Small intestine (tissue), 7 donors: ENCODE data around the gene SLC7A9. TPM values are rescaled to one million over a fixed set of nuclear protein-coding genes. Genes with fewer than 3 reads are reported as not detected.

ENCODE experiments used
- DNase-seq, 2 donors: peaks; one replicate each; pipeline versions ENCODE4 v3.0.0 to v3.0.0-alpha.2; 2013
- FAIRE-seq: peaks from 2 replicates; lab custom pipeline; 2012; peaks lifted over from hg19 to GRCh38; lab: Jason Lieb, UNC
- H3K27ac ChIP-seq, 3 donors: one replicate each; pipeline ENCODE4 v1.5.1; 2013; ENCODE audit warnings: low read length in 2 of 3, mild to moderate bottlenecking in 2 of 3, control low read depth in 1 of 3, inconsistent platforms in 1 of 3, low read depth in 1 of 3, moderate library complexity in 1 of 3
- H3K27me3 ChIP-seq, 3 donors: one replicate each; pipeline ENCODE4 v1.6.1; 2013; ENCODE audit warnings: low read length in 3 of 3, inconsistent platforms in 1 of 3; ENCODE audit not compliant: control insufficient read depth in 3 of 3, insufficient read depth in 3 of 3
- H3K36me3 ChIP-seq, 3 donors: one replicate each; pipeline ENCODE4 v1.6.1; 2013; ENCODE audit warnings: low read length in 3 of 3, inconsistent platforms in 1 of 3, low read depth in 1 of 3, mild to moderate bottlenecking in 1 of 3, moderate library complexity in 1 of 3; ENCODE audit not compliant: control insufficient read depth in 3 of 3, insufficient read depth in 2 of 3
- H3K4me1 ChIP-seq, 3 donors: one replicate each; pipeline ENCODE4 v1.6.1; 2013; ENCODE audit warnings: low read length in 2 of 3, inconsistent platforms in 1 of 3, low read depth in 1 of 3, mild to moderate bottlenecking in 1 of 3, moderate library complexity in 1 of 3; ENCODE audit not compliant: control insufficient read depth in 3 of 3, insufficient read depth in 2 of 3
- H3K4me3 ChIP-seq, 3 donors: one replicate each; pipeline ENCODE4 v1.5.1; 2013; ENCODE audit warnings: low read length in 3 of 3, control low read depth in 1 of 3, inconsistent platforms in 1 of 3, low read depth in 1 of 3, mild to moderate bottlenecking in 1 of 3, moderate library complexity in 1 of 3
- H3K9me3 ChIP-seq, 2 donors: one replicate each; pipeline ENCODE4 v1.6.1; 2013; ENCODE audit warnings: low read depth in 1 of 2, low read length in 1 of 2; ENCODE audit not compliant: control insufficient read depth in 2 of 2, insufficient read depth in 1 of 2
- WGBS, 3 donors: extraction: QIAGEN DNeasy Blood & Tissue Kit; methylation state at CpG; one replicate each; pipeline ENCODE4 v1.1.7; 2013; 5-methylcytosine and 5-hydroxymethylcytosine counted together
- polyA plus RNA-seq, 4 donors: library from polyadenylated mRNA; stranded (reverse) in 3 of 4; unstranded in 1 of 4; fragments of 200-250 nt in 3 of 4; fragments of 120-200 nt in 1 of 4; gene quantifications; one replicate each; pipeline versions ENCODE4 v1.2.1 to v1.2.3, GENCODE V29; 2013
- donor health status: healthy with polysubstance abuse.
- donor health status: control.
- donor health status: control.
- donor health status: Bipolar disorder and iron deficiency.
- donor health status: healthy.

The SLC7A9 gene
- polyA plus RNA-seq, 4 donors = 20.8 to 176 (median 50.9) TPM

DNA sequence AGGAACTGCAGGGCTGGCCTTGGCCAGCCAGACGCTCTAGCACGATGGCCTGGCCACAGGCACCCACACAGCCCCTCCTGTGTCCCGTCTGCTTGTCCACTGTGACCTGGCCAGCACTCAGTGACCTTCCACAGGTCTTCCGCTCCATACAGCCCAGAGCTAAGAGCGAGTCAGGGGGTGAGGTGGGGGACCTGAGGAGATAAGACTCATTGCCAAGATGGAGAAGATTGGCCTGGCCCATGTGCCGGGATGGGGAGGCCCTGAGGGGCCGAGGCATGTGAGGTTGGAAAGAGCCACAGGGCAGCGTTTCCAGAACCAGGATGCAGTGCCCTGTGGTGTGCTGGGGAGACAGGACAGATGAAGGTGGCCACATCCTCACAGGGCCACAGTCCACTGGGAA is 10.2 kb upstream of the SLC7A9 start:
- no peak overlapping the region for H3K4me3 ChIP-seq
- H3K9me3 ChIP-seq = no peaks in the 10 kb centered on the region
- H3K27ac ChIP-seq = peak overlapping the region in 1 of 3 donors; percentile 41
- FAIRE-seq = no peak
- H3K27me3 ChIP-seq = no peaks in the 10 kb centered on the region
- no peak for DNase-seq
- peaks cover 0 to 13% (median 0%) of the 10 kb centered on the region in 3 donors for H3K4me1 ChIP-seq
- H3K36me3 ChIP-seq = peaks cover 0 to 28% (median 0%) of the 10 kb centered on the region in 3 donors
- WGBS, 3 donors = 61 to 81% (median 72%) methylated on average over 8 of the region's 8 CpGs

DNA sequence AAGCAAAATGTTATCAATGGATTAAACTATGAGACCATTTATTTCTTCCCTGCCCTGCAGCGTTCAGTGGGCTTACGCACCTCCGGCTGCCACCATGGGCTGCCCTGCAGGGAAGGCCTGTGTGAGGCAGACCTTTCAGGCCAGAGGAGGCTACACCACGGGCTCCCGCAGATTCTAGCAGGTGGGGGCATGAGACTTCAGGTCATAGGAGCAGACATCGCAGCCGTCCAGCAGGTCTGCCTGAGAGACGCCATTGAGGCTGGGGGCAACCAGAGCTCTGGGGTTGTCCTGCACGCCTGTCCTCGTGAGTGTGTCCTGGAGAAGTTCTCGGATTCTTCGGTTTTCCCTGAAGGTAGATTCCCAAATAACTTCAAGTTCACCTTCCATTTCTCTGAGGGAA is 9.4 kb upstream of the SLC7A9 start:
- peaks cover 0 to 28% (median 0%) of the 10 kb centered on the region in 3 donors for H3K36me3 ChIP-seq
- FAIRE-seq = no peak
- H3K9me3 ChIP-seq = no peaks in the 10 kb centered on the region
- H3K4me3 ChIP-seq = no peak overlapping the region
- no peaks in the 10 kb centered on the region for H3K27me3 ChIP-seq
- no peak overlapping the region for H3K27ac ChIP-seq
- no peak for DNase-seq
- WGBS, 3 donors = 96 to 98% (median 97%) methylated on average over 12 of the region's 12 CpGs
- H3K4me1 ChIP-seq = peaks cover 0 to 13% (median 0%) of the 10 kb centered on the region in 3 donors

DNA sequence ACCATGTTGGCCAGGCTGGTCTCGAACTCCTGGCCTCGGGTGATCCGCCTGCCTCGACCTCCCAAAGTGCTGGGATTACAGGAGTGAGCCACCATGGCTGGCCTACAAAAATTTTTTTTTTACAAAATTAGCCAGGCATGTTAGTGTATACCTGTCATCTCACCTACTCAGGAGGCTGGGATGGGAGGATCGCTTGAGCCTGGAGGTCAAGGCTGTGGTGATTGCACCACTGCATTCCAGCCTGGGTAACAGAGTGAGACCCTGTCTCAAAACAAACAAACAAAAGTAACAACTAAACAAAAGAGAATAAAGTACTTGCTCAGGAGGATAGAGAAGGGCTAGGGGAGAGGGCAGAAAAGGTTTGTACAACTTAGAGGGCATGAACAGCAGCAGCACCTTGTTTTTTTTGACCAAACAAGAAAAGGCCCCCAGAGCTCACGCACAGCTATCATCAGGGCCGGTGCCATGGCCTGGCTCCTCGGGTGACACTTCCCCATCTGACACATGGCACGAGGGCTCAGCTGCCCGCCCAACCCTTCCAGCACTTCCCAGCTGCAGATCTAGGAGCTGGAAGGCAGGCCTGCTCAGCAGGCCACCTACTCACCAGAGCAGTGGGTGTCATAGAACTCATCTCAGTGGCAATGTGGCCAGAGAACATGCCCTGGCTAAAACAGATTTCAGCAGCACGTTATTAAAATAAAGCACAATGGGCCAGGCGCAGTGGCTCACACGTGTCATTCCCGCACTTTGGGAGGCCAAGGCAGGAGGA is 8.6 kb upstream of the SLC7A9 start:
- H3K27ac ChIP-seq = no peak overlapping the region
- H3K9me3 ChIP-seq = no peaks in the 10 kb centered on the region
- peaks cover 0 to 13% (median 0%) of the 10 kb centered on the region in 3 donors for H3K4me1 ChIP-seq
- no peaks in the 10 kb centered on the region for H3K27me3 ChIP-seq
- no peak overlapping the region for H3K4me3 ChIP-seq
- 91 to 96% (median 95%) methylated on average over 14 of the region's 14 CpGs for whole genome bisulfite sequencing, 3 donors
- FAIRE-seq (no peak), DNase-seq (no peak)
- peaks cover 0 to 28% (median 0%) of the 10 kb centered on the region in 3 donors for H3K36me3 ChIP-seq

DNA sequence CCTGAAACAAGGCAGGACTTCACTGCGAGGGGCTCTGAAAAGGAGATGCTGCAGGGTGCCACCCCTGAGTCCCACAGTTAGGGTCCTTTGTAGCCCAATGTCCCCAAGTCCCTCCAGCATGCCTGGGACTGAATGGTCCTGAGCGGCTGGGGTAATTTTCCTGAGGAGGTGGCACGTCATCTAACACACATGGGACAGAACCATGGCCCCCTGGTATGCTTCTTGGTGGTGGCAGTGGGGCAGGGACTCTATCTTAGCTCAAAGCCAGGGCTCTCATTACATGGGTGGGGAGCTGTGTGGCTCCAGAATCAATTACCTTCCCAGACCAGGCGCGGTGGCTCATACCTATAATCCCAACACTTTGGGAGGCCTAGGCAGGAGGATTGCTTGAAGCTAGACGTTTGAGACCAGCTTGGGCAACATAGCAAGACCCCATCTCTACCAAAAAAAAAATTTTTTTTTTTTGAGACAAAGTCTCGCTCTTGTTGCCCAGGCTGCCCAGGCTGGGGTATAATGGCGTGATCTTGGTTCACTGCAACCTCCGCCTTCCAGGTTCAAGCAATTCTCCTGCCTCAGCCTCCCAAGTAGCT is 7.9 kb upstream of the SLC7A9 start:
- H3K27me3 ChIP-seq = no peaks in the 10 kb centered on the region
- H3K4me1 ChIP-seq = peaks cover 0 to 14% (median 0%) of the 10 kb centered on the region in 3 donors
- H3K4me3 ChIP-seq = no peak overlapping the region
- peaks cover 0 to 28% (median 0%) of the 10 kb centered on the region in 3 donors for H3K36me3 ChIP-seq
- DNase-seq (no peak), FAIRE-seq (no peak)
- H3K9me3 ChIP-seq = peaks cover 0 to under 1% of the 10 kb centered on the region in 2 donors
- no peak overlapping the region for H3K27ac ChIP-seq
- WGBS, 3 donors = 86 to 91% (median 90%) methylated on average over 9 of the region's 9 CpGs

DNA sequence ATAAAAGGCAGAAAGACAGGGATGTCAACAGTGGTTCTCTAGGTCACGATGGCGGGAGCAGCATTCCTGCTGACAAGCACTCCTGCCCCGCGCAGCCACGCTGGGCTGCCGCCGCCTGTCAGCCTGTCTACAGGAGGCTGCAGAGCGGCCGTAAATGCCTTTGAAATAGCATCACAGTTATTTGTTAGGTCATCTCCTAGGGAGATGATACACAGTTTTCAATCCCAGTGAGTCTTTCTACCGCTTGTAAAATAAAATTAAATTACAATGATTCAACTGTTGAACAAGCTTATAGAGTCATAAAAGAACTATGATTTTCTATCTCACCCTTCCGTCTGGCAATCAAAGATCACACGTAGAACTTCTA is 7.3 kb upstream of the SLC7A9 start:
- peaks cover 0 to 15% (median 0%) of the 10 kb centered on the region in 3 donors for H3K4me1 ChIP-seq
- no peak overlapping the region for H3K4me3 ChIP-seq
- H3K36me3 ChIP-seq = peaks cover 0 to 28% (median 0%) of the 10 kb centered on the region in 3 donors
- peak; percentile 25 to 58 for DNase-seq
- FAIRE-seq = no peak
- H3K27me3 ChIP-seq = no peaks in the 10 kb centered on the region
- peaks cover 0 to 3% of the 10 kb centered on the region in 2 donors for H3K9me3 ChIP-seq
- 43 to 79% (median 57%) methylated on average over 12 of the region's 12 CpGs for WGBS, 3 donors
- H3K27ac ChIP-seq = no peak overlapping the region

DNA sequence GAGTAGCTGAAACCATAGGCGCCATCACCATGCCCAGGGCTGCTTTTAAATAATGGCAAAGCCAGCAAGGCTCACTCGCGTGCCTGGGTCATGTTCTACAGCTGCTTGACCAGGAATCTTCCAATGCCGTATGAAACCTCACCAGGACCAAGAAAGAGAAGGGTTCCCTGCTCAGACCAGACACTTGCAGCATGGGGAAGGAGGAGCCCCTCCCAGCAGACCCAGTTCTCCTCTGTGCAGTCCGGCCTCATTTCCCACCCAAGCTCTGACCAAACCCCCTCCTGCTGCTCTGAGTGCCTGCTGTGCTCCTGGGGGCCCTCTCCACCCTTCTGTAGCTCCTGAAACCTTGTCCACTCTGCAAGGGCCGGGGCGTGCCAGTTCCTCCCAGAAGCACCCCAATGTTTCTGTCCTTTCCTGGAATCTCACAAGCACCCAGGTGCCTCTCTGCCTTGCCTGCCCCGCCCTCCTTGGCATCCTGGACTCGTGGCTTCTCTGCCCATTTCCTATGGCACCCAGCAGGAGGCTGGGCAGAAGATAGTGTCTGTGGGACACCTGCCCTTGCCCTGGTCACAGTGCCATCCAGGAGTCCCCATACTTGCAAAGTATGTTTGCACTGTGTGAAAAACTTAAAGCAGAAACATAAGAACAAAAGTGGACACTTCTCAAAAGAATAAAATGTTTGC is 6.8 kb upstream of the SLC7A9 start:
- Histone ChIP-seq H3K4me3 (no peak overlapping the region), H3K36me3 (peaks cover 0 to 25% (median 0%) of the 10 kb centered on the region in 3 donors), H3K27ac (no peak overlapping the region), H3K27me3 (no peaks in the 10 kb centered on the region), H3K4me1 (peaks cover 0 to 15% (median 0%) of the 10 kb centered on the region in 3 donors), H3K9me3 (peaks cover 0 to 3% of the 10 kb centered on the region in 2 donors)
- WGBS, 3 donors = 61 to 75% (median 61%) methylated on average over 9 of the region's 9 CpGs
- FAIRE-seq = no peak
- peak in 1 of 2 donors; percentile 66 for DNase-seq

DNA sequence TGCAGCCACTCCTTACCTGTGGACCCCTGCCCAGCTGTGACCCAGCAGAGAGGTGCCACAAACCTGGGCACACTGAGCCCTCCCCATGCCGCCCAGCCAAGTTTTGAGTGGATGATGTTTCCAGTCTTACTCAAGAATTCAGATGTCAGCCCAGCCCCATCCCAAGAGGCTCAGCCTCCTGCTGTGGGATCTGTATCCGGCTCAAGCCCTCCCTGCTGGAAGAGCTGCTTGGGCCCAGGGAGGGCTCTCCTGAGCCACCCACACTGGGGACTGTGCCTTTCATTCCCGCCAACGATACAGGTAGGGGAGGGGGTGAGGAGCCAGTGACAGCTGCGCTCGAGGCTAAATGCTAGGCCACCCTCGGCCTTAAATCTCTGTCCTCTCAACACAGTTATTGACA is 5.9 kb upstream of the SLC7A9 start:
- H3K4me3 ChIP-seq = no peak overlapping the region
- WGBS, 3 donors = 81 to 89% (median 86%) methylated on average over 7 of the region's 7 CpGs
- no peak overlapping the region for H3K27ac ChIP-seq
- H3K27me3 ChIP-seq = no peaks in the 10 kb centered on the region
- peaks cover 0 to 21% (median 3%) of the 10 kb centered on the region in 3 donors for H3K4me1 ChIP-seq
- peaks cover 0 to 25% (median 0%) of the 10 kb centered on the region in 3 donors for H3K36me3 ChIP-seq
- peaks cover 0 to 3% of the 10 kb centered on the region in 2 donors for H3K9me3 ChIP-seq
- no peak for FAIRE-seq
- no peak for DNase-seq

DNA sequence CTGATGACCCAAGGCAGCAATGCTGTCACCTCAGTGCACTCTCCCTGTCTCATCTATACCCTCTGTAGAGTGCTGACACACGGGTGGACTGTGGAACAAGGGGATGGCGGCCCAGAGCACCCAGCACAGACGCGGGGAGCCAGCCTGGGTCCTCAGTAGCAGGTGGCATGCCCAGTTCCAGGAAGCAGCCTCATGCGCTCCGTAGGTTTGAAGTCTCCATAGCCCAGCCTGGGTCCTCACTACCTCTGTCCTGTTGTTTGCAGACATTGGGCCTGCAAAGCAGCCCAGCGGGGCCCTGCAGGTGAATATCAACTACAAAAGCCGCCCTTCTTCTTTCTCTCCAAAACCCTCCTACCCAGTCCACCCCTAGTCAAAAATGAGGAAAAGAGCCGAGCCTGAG is 5.0 kb upstream of the SLC7A9 start:
- H3K27me3 ChIP-seq = no peaks in the 10 kb centered on the region
- WGBS, 3 donors = 85 to 91% (median 86%) methylated on average over 9 of the region's 9 CpGs
- DNase-seq = no peak
- no peak for FAIRE-seq
- H3K9me3 ChIP-seq = peaks cover 0 to 3% of the 10 kb centered on the region in 2 donors
- no peak overlapping the region for H3K27ac ChIP-seq
- no peak overlapping the region for H3K4me3 ChIP-seq
- H3K36me3 ChIP-seq = peaks cover 0 to 21% (median 0%) of the 10 kb centered on the region in 3 donors
- peaks cover 0 to 20% (median 6%) of the 10 kb centered on the region in 3 donors for H3K4me1 ChIP-seq
